Mesodermal cell (in vitro differentiated cells): Measurements from ENCODE around the gene PLEKHM3.

Experiments used
- H3K27ac ChIP-seq: 2 replicates; pipeline ENCODE4 v1.7.0; 2013; ENCODE audit warnings: mild to moderate bottlenecking, low read depth, low read length, moderate library complexity; ENCODE audit not compliant: severe bottlenecking
- H3K36me3 ChIP-seq: 2 replicates; pipeline ENCODE4 v1.7.1; 2013; ENCODE audit warnings: mild to moderate bottlenecking, low read length, moderate library complexity; ENCODE audit not compliant: control insufficient read depth, insufficient read depth
- H3K4me1 ChIP-seq: one replicate; pipeline ENCODE4 v1.7.1; 2013; ENCODE audit warnings: mild to moderate bottlenecking, low read length; ENCODE audit not compliant: insufficient read depth, control insufficient read depth, poor library complexity, severe bottlenecking
- H3K4me3 ChIP-seq: 2 replicates; pipeline ENCODE4 v1.7.0; 2013; ENCODE audit warnings: low read length, control low read depth, mild to moderate bottlenecking; ENCODE audit not compliant: insufficient read depth, poor library complexity, severe bottlenecking; ENCODE audit errors: extremely low read depth
- H3K9me3 ChIP-seq: 2 replicates; pipeline ENCODE4 v1.7.1; 2013; ENCODE audit warnings: mild to moderate bottlenecking, low read length, moderate library complexity; ENCODE audit not compliant: control insufficient read depth
- WGBS, 2 experiments: methylation state at CpG; one replicate each; pipeline ENCODE4 v1.1.5; 2013; ENCODE audit warnings: missing lambda C conversion rate in 2 of 2; ENCODE audit not compliant: insufficient coverage in 2 of 2; 5-methylcytosine and 5-hydroxymethylcytosine counted together

Gene PLEKHM3

DNA sequence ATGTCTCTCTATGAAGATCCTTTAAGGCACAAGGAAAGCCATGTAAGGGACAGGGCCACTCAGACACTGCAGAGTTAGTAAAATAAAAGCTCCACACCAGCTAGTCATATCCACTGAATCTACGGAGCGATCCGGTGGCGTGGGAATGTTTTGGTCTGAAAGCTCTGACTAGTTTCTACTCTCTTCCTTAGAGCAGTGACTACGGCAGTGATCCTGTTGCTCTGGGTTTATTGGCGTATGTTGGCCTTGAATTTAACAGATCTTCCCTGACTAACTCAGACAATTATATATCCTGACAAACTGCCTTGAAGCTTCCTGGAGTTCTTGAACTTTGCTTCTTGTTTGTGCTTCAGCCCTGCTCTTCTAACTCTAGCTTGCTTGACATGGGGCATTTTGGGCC, 140.3 kb downstream of the PLEKHM3 start:
- H3K36me3 ChIP-seq, result no peaks in the 10 kb centered on the region
- H3K4me1 ChIP-seq, result no peaks in the 10 kb centered on the region
- H3K27ac ChIP-seq, result no peak overlapping the region
- WGBS, 2 experiments, result 100% methylated on average over 3 to 6 of the region's 6 CpGs
- no peak overlapping the region for H3K4me3 ChIP-seq
- no peaks in the 10 kb centered on the region for H3K9me3 ChIP-seq

- Histone ChIP-seq H3K4me1 (no peaks in the 10 kb centered on the region), H3K4me3 (no peak overlapping the region), H3K36me3 (no peaks in the 10 kb centered on the region), H3K27ac (no peak overlapping the region), H3K9me3 (no peaks in the 10 kb centered on the region)
- WGBS, 2 experiments, result no CpG with 5 or more reads among the region's 2 CpGs
Measured at GRCh38 chr2:207884127-207884526, 141.2 kb downstream of the PLEKHM3 start.

DNA sequence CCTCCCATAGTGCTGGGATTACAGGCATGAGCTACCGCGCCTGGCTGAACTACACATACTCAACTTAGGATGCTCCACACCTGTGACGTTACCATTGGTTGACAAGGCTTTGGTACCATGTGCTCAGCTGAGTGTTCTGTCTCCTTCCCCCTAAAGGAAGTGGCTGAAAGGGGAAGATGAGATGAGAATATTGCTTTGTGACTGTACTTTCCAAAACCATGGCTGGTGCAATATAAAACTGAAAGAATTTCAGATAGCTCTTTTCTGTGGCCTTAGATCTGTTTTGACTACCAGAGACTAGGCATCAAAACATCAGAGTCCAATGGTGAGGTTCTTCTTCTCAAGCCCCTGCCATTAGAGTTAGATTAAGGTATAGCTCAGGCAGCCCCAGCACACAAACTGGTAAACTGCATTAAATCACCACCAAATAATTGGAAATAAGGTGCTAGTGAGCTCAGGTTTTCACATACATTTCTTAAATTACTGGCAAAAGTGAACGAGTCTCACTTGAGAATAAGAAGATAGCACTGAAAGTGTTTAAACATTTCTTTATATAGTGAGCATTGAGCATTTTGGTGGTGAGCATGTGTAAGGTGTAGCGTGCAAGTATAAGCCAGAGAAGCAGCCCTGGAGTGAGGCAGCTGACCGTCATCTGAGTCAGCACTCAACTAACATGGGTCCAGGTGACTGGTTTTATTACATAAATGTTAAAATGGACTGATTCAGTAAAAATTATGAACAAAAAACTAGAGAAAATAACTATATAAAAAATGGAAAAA, 142.1 kb downstream of the PLEKHM3 start:
- H3K9me3 ChIP-seq, result no peaks in the 10 kb centered on the region
- H3K27ac ChIP-seq, result no peak overlapping the region
- no peaks in the 10 kb centered on the region for H3K4me1 ChIP-seq
- H3K36me3 ChIP-seq, result no peaks in the 10 kb centered on the region
- no peak overlapping the region for H3K4me3 ChIP-seq
- 94 to 100% methylated on average over 1 to 5 of the region's 6 CpGs for WGBS, 2 experiments

GRCh38 chr2:207881902-207882301, 143.4 kb downstream of the PLEKHM3 start:
- no peak overlapping the region for H3K27ac ChIP-seq

DNA sequence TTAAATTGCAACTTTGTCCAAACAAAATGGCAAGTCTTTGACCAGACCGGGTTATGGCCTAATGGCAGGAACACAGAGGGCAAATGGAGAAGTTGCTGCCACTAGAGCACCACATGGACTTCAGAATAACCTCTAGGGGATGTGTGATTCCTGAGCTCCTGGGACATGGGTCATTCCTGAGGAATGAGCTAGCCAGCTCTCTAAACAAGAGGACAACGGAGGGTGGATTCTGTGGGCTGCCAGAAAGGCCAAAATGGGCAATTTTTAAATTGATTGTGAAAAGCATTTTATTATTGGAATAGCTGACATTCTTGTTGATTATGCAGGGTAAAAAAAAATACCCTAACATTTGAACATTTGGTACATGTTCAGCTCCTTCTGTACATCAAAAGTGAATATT, 145.8 kb downstream of the PLEKHM3 start:
- Histone ChIP-seq H3K27ac (no peak overlapping the region), H3K4me3 (no peak overlapping the region), H3K36me3 (no peaks in the 10 kb centered on the region), H3K4me1 (no peaks in the 10 kb centered on the region), H3K9me3 (no peaks in the 10 kb centered on the region)
- WGBS, 2 experiments, result 85 to 86% methylated on average over 1 to 2 of the region's 2 CpGs

More at GRCh38 chr2:207881902-207882301, 143.4 kb downstream of the PLEKHM3 start:
- no peak overlapping the region for H3K4me3 ChIP-seq
- H3K9me3 ChIP-seq, result no peaks in the 10 kb centered on the region
- no peaks in the 10 kb centered on the region for H3K36me3 ChIP-seq
- no peaks in the 10 kb centered on the region for H3K4me1 ChIP-seq

DNA sequence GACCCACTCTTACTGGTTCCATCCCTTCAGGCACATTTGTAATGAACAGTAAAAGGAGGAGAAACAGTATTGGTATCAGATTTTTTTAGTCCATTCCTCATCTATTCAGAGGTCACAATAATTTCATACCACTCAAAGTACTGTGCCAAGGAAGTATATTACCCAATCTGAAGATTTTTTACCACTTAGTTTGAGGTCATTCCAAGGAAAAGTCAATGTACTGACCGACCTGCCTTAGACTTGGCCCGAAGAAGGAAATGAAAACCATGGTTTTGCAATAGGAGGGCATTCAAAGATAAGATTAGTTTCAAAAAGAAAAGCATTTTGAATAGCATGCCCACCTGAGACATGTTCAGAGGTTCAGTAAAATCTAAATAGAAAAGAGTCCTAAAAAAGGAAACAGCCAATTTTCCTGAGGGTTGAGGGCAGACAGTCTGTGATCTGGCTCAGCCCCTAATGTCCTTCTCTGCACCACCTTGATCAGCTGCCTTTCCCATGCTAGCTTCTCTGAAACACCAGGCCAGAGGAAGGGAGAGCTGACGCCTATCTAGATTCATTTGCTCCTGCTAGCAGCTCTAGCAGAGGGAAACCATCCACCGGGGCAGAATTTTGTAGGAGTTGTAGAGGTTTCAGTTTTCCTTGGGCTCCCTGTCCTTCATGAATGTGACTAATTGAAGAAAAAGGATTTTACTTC, 148.3 kb downstream of the PLEKHM3 start:
- Histone ChIP-seq H3K4me3 (no peak overlapping the region), H3K36me3 (no peaks in the 10 kb centered on the region), H3K4me1 (no peaks in the 10 kb centered on the region), H3K9me3 (no peaks in the 10 kb centered on the region), H3K27ac (no peak overlapping the region)
- 90 to 94% methylated on average over 2 to 3 of the region's 4 CpGs for WGBS, 2 experiments

GRCh38 chr2:207875473-207876212, 149.7 kb downstream of the PLEKHM3 start:
- no peak overlapping the region for H3K27ac ChIP-seq
- WGBS, 2 experiments, result 80% methylated on average over 1 of the region's 3 CpGs; no CpG with 5 or more reads in 1 of the 2 experiments
- no peak overlapping the region for H3K4me3 ChIP-seq
- no peaks in the 10 kb centered on the region for H3K36me3 ChIP-seq
- H3K9me3 ChIP-seq, result no peaks in the 10 kb centered on the region
- no peaks in the 10 kb centered on the region for H3K4me1 ChIP-seq

- no peaks in the 10 kb centered on the region for H3K4me1 ChIP-seq
- H3K27ac ChIP-seq, result no peak overlapping the region
- WGBS, 2 experiments, result 100% methylated on average over 1 of the region's 1 CpG; no CpG with 5 or more reads in 1 of the 2 experiments
- no peaks in the 10 kb centered on the region for H3K9me3 ChIP-seq
- no peak overlapping the region for H3K4me3 ChIP-seq
- H3K36me3 ChIP-seq, result no peaks in the 10 kb centered on the region
Measured at GRCh38 chr2:207873794-207874193, 151.5 kb downstream of the PLEKHM3 start.

GRCh38 chr2:207871911-207872310, 153.4 kb downstream of the PLEKHM3 start:
- Histone ChIP-seq H3K27ac (no peak overlapping the region), H3K36me3 (no peaks in the 10 kb centered on the region), H3K9me3 (no peaks in the 10 kb centered on the region), H3K4me3 (no peak overlapping the region), H3K4me1 (no peaks in the 10 kb centered on the region)
- no CpG with 5 or more reads among the region's 2 CpGs for WGBS, 2 experiments

GRCh38 chr2:207871506-207871905, 153.8 kb downstream of the PLEKHM3 start:
- H3K4me1 ChIP-seq, result no peaks in the 10 kb centered on the region
- no peaks in the 10 kb centered on the region for H3K36me3 ChIP-seq
- H3K27ac ChIP-seq, result no peak overlapping the region
- WGBS, 2 experiments, result 60% methylated on average over 1 of the region's 1 CpG; no CpG with 5 or more reads in 1 of the 2 experiments
- H3K4me3 ChIP-seq, result no peak overlapping the region
- H3K9me3 ChIP-seq, result no peaks in the 10 kb centered on the region
